A673 (cell line): ENCODE measurements around the gene PINLYP. TPM values are rescaled to one million over a fixed set of nuclear protein-coding genes. Genes with fewer than 3 reads are reported as not detected.

Experiments
- BruUV-seq: library from RNA; stranded (reverse); fragments of 400-500 nt; replicated peaks from 2 replicates; lab custom pipeline; 2021; lab: Mats Ljungman, UMichigan
- CTCF ChIA-PET: fragments of 300-600 bp; sonication (Branson Sonifier 250); formaldehyde crosslinking; loops from one replicate; lab custom pipeline; 2022; ENCODE audit warnings: antibody characterized with exemption; lab: Charles Lee
- POLR2A ChIA-PET: fragments of 300-600 bp; sonication (Branson Sonifier 250); formaldehyde crosslinking; loops from one replicate; lab custom pipeline; 2022; ENCODE audit warnings: antibody characterized with exemption; ENCODE audit not compliant: low non-redundant PET; lab: Charles Lee
- DNase-seq: peaks from one replicate; pipeline ENCODE4 v3.0.0-alpha.2; 2015; ENCODE audit warnings: low spot score
- H3K27ac ChIP-seq: fragments of 200-600 bp; sonication (generic); 2 replicates; pipeline ENCODE4 v1.5.1; 2016; ENCODE audit warnings: mixed run types, low read depth, mild to moderate bottlenecking, mixed read lengths, antibody characterized with exemption, low read length; ENCODE audit not compliant: poor library complexity, severe bottlenecking
- H3K27me3 ChIP-seq: fragments of 200-600 bp; sonication (generic); replicated peaks from 2 replicates; pipeline ENCODE4 v1.6.1; 2017; ENCODE audit warnings: mixed run types, low read depth, mild to moderate bottlenecking, mixed read lengths, antibody characterized with exemption, low read length; ENCODE audit not compliant: insufficient read depth, poor library complexity
- H3K36me3 ChIP-seq: fragments of 200-600 bp; sonication (generic); 2 replicates; pipeline ENCODE4 v1.6.1; 2016; ENCODE audit warnings: mixed run types, mild to moderate bottlenecking, mixed read lengths, antibody characterized with exemption, low read length; ENCODE audit not compliant: insufficient read depth, poor library complexity, severe bottlenecking
- H3K4me1 ChIP-seq: fragments of 200-600 bp; sonication (generic); 2 replicates; pipeline ENCODE4 v1.6.1; 2017; ENCODE audit warnings: mixed run types, mild to moderate bottlenecking, mixed read lengths, antibody characterized with exemption, low read length; ENCODE audit not compliant: insufficient read depth, poor library complexity, severe bottlenecking
- H3K4me3 ChIP-seq: fragments of 200-600 bp; sonication (generic); 2 replicates; pipeline ENCODE4 v1.5.1; 2016; ENCODE audit warnings: low read depth, mixed run types, mild to moderate bottlenecking, mixed read lengths, low read length; ENCODE audit not compliant: poor library complexity, severe bottlenecking
- H3K9me3 ChIP-seq: fragments of 200-600 bp; sonication (generic); 2 replicates; pipeline ENCODE4 v1.6.1; 2016; ENCODE audit warnings: mixed run types, low read depth, mild to moderate bottlenecking, mixed read lengths, antibody characterized with exemption, low read length; ENCODE audit not compliant: poor library complexity, severe bottlenecking
- EZH2 ChIP-seq: fragments of 200-600 bp; sonication (generic); IDR thresholded peaks from 2 replicates; pipeline ENCODE4 v1.6.1; 2017; ENCODE audit warnings: borderline replicate concordance, low read depth, mild to moderate bottlenecking, mixed read lengths, antibody characterized with exemption, low read length; ENCODE audit not compliant: poor library complexity, severe bottlenecking
- intact Hi-C: fragments of 100-400 bp; cut with micrococcal nuclease; formaldehyde crosslinking; loops from one replicate; pipeline ENCODE4 v1.10.0; 2022; ENCODE audit not compliant: unreplicated experiment
- total RNA-seq: library from RNA; stranded (reverse); gene quantifications from 2 replicates; pipeline ENCODE4 v1.2.3, GENCODE V29; 2021
- TF ChIP-seq, protein P1 (sequence below): fragments of 300-800, 200-600 bp; sonication (generic); conservative IDR thresholded peaks from 2 replicates; pipeline ENCODE4 v1.5.1; 2017; ENCODE audit warnings: low read depth, mild to moderate bottlenecking, antibody characterized with exemption, low read length, moderate library complexity, mixed read lengths

Gene PINLYP
- total RNA-seq, 1 experiment from 2014 or later, result 14.3 TPM

DNA sequence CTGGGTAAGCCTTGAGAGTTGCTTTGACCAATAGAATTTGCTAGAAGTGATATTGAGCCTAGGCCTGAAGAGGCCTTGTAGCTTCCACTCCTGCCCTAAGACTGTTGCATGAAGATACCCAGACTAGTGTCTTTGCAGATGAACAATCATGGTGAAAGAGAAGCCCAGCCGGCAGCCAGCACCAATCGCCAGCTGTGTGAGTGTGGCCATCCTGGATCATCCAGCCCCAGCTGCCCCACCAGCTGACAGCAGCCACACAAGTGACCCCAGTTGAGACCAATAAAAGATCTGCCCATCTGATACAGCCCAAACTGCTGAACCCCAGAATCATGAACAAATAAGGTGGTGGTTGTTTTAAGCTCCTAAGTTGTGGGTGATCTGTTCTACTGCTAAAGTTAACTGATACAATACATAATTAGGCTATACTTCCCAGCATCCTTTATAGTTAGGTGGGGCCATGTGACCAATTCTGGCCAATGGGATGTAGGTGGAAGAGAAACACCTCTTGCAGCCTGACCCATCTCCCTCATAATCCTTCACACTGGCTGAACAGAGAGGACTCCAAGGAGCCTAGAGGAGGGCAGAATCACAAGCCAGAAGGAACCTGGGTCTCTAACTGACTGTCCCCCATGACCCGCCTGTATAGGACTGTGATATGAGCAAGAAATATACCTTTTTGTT, 53.2 kb downstream of the PINLYP start:
- DNase-seq, result no peak
- TF ChIP-seq, protein P1, sequence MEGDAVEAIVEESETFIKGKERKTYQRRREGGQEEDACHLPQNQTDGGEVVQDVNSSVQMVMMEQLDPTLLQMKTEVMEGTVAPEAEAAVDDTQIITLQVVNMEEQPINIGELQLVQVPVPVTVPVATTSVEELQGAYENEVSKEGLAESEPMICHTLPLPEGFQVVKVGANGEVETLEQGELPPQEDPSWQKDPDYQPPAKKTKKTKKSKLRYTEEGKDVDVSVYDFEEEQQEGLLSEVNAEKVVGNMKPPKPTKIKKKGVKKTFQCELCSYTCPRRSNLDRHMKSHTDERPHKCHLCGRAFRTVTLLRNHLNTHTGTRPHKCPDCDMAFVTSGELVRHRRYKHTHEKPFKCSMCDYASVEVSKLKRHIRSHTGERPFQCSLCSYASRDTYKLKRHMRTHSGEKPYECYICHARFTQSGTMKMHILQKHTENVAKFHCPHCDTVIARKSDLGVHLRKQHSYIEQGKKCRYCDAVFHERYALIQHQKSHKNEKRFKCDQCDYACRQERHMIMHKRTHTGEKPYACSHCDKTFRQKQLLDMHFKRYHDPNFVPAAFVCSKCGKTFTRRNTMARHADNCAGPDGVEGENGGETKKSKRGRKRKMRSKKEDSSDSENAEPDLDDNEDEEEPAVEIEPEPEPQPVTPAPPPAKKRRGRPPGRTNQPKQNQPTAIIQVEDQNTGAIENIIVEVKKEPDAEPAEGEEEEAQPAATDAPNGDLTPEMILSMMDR, result no peak
- no peak for TF ChIP-seq EZH2
- Histone ChIP-seq H3K4me3 (no peak overlapping the region), H3K36me3 (peaks cover 6% of the 10 kb centered on the region), H3K9me3 (no peaks in the 10 kb centered on the region), H3K4me1 (no peaks in the 10 kb centered on the region), H3K27ac (no peak overlapping the region), H3K27me3 (no peaks in the 10 kb centered on the region)
- CTCF ChIA-PET, result no interaction called here
- intact Hi-C loops, result no loop called here
- BruUV-seq, result no TSS peak
- POLR2A ChIA-PET, result no interaction called here

DNA sequence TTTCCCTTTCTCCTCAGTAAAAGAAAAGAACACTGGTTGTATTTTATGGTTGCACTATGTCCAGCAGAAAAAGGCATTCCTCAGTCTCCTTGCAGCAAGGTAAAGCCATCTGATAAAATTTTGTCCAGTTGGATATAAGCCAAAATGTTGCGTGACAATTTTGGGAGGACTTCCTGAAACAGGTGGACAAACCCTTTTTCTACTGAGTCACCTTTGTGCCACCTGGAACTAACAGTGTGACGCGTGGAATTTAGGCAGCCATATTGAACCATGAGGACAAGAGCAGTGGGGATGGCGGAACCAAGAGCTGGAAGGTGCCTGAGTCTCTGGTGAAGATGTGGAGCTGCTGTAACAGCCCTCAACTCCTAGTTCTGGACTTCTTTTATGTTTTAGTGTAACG, 55.9 kb downstream of the PINLYP start:
- POLR2A ChIA-PET, result no interaction called here
- CTCF ChIA-PET, result no interaction called here
- Histone ChIP-seq H3K27ac (no peak overlapping the region), H3K27me3 (no peaks in the 10 kb centered on the region), H3K4me3 (no peak overlapping the region), H3K36me3 (no peaks in the 10 kb centered on the region), H3K4me1 (peaks cover 17% of the 10 kb centered on the region), H3K9me3 (no peaks in the 10 kb centered on the region)
- intact Hi-C loops, result no loop called here
- no peak for TF ChIP-seq EZH2
- TF ChIP-seq, protein P1, result no peak
- no peak for DNase-seq
- BruUV-seq, result no TSS peak

Other genes starting within 250 kb of the PINLYP start
- gene CD177, start 222.1 kb upstream of the PINLYP start, total RNA-seq, result not detected in 2 replicates
- not detected in 2 replicates for gene TEX101, start 160.9 kb upstream of the PINLYP start, total RNA-seq
- 0.21 and 0.31 TPM in 2 replicates for gene LYPD3, start 110.2 kb upstream of the PINLYP start, total RNA-seq
- gene PHLDB3, start 71.1 kb upstream of the PINLYP start, total RNA-seq, result 9.0 and 11.2 TPM in 2 replicates
- 8.8 and 15.3 TPM in 2 replicates for gene ETHE1, start 48.6 kb upstream of the PINLYP start, total RNA-seq
- gene ZNF575, start 42.6 kb upstream of the PINLYP start, total RNA-seq, result 2.8 and 3.1 TPM in 2 replicates
- gene XRCC1, start 274 bp upstream of the PINLYP start, total RNA-seq, result 69.4 and 86.0 TPM in 2 replicates
- gene IRGQ, start 20.3 kb downstream of the PINLYP start, total RNA-seq, result 34.1 and 37.7 TPM in 2 replicates
- gene ZNF576, start 20.8 kb downstream of the PINLYP start, total RNA-seq, result 19.2 and 20.3 TPM in 2 replicates
- gene SRRM5, start 36.3 kb downstream of the PINLYP start, total RNA-seq, result 0.62 and 0.66 TPM in 2 replicates
- 65.7 and 72.4 TPM in 2 replicates for gene ZNF428, start 43.8 kb downstream of the PINLYP start, total RNA-seq
- gene CADM4, start 64.0 kb downstream of the PINLYP start, total RNA-seq, result 28.7 and 35.2 TPM in 2 replicates
- gene PLAUR, start 94.4 kb downstream of the PINLYP start, total RNA-seq, result 40.1 and 45.4 TPM in 2 replicates
- not detected in 2 replicates for gene IRGC, start 140.3 kb downstream of the PINLYP start, total RNA-seq
- gene SMG9, start 179.2 kb downstream of the PINLYP start, total RNA-seq, result 78.8 and 90.6 TPM in 2 replicates
- gene KCNN4, start 205.2 kb downstream of the PINLYP start, total RNA-seq, result 0.20 TPM in 1 of 2 replicates, not detected in the other
- gene LYPD5, start 226.6 kb downstream of the PINLYP start, total RNA-seq, result not detected in 2 replicates